ENCODE results near the gene CCDC18. TPM values are rescaled to one million over a fixed set of nuclear protein-coding genes. Genes with fewer than 3 reads are reported as not detected.

The CCDC18 gene
- total RNA-seq (1 to 10 TPM; 5.4 to 7.0 TPM), total RNA-seq (10.6 to 43.0 (median 20.8) reads per million in 172 experiments)
- 8.8 TPM for polyA plus RNA-seq (2013, experiment 1 of 2)
- polyA plus RNA-seq (2013, experiment 2 of 2): 9.1 TPM

- DNase-seq (peak in 12 of 14 experiments; percentile 24 to 90 (median 47)), ATAC-seq (ENCODE audit: poor library complexity) (peak; percentile 28)
- Mint-ChIP-seq H3K4me3 (peak within 1 kb of the TSS; percentile 93), H3K4me1 (ENCODE audit: low read depth) (peaks cover 52% of the 10 kb centered on the region), H3K9me3 (no peaks in the 10 kb centered on the region), H3K27ac (peak within 1 kb of the TSS; percentile 95), H3K27me3 (no peaks in the 10 kb centered on the region), H3K36me3 (ENCODE audit: low read depth) (peaks cover 33% of the 10 kb centered on the region)
- POLR2A ChIA-PET: interaction anchor here (0.6 to 2.3 kb wide), 11 partner anchors 9 to 869 kb away, joined by 3 to 9 read pairs (median 4); partner anchors contain the start of genes DR1 and MTF2
- Histone ChIP-seq H3K27ac (ENCODE audit: low read depth in 1 of 2, low read length in 2 of 2) (peak within 1 kb of the TSS; percentile 97 to 98), H3K4me1 (ENCODE audit: insufficient read depth, low read length) (peaks cover 25% of the 10 kb centered on the region), H3K27me3 (ENCODE audit: control insufficient read depth in 1 of 2, insufficient read depth in 2 of 2, low read length in 2 of 2) (no peaks in the 10 kb centered on the region), H3K4me3 (ENCODE audit: low read length) (peak within 1 kb of the TSS; percentile 91), H3K36me3 (ENCODE audit: insufficient read depth, low read length) (no peaks in the 10 kb centered on the region), H3K9me3 (ENCODE audit: control insufficient read depth in 1 of 2, insufficient read depth in 1 of 2, low read length in 2 of 2) (no peaks in the 10 kb centered on the region)
- TF ChIP-seq CTCF (IDR thresholded peaks at IDR 0.05): no peak
- intact Hi-C loops (cut with DNase I, micrococcal nuclease): loop anchor here (2.0 to 10.0 kb wide), 8 partner anchors 102 to 879 kb away; partner anchors contain the start of genes MTF2 (in 2 of the 2), DIPK1A (in 1 of the 2), DR1 (in 1 of the 2) and GCLM (in 1 of the 2)
- CTCF ChIA-PET: no interaction called here
These were observed at the start of gene CCDC18 for GRCh38 chr1:93180723-93181613. CCDC18 (plus strand) TSS chr1:93180724; CDS start chr1:93183362, 2,638 bp downstream.

- H3K27ac Mint-ChIP-seq: no peak overlapping the region
- no peak overlapping the region for H3K27ac ChIP-seq (ENCODE audit: low read depth in 1 of 2, low read length in 2 of 2)
- peaks cover 48% of the 10 kb centered on the region for H3K36me3 Mint-ChIP-seq (ENCODE audit: low read depth)
- H3K36me3 ChIP-seq (ENCODE audit: insufficient read depth, low read length): peaks cover 58% of the 10 kb centered on the region
- DNase-seq (no peak), ATAC-seq (ENCODE audit: poor library complexity) (no peak)
- no peaks in the 10 kb centered on the region for H3K4me1 Mint-ChIP-seq (ENCODE audit: low read depth)
- CTCF ChIA-PET: no interaction called here
- H3K4me3 ChIP-seq (ENCODE audit: low read length): no peak overlapping the region
- no peak for TF ChIP-seq CTCF (IDR thresholded peaks at IDR 0.05)
- no peaks in the 10 kb centered on the region for H3K9me3 ChIP-seq (ENCODE audit: control insufficient read depth in 1 of 2, insufficient read depth in 1 of 2, low read length in 2 of 2)
- POLR2A ChIA-PET: interaction anchor here (0.6 kb wide), 1 partner anchor 1326 kb away, joined by 4 read pairs; no protein-coding TSS in a partner anchor
- H3K27me3 Mint-ChIP-seq: no peaks in the 10 kb centered on the region
- no peaks in the 10 kb centered on the region for H3K27me3 ChIP-seq (ENCODE audit: control insufficient read depth in 1 of 2, insufficient read depth in 2 of 2, low read length in 2 of 2)
- no peaks in the 10 kb centered on the region for H3K4me1 ChIP-seq (ENCODE audit: insufficient read depth, low read length)
- H3K4me3 Mint-ChIP-seq: no peak overlapping the region
- H3K9me3 Mint-ChIP-seq: no peaks in the 10 kb centered on the region
- intact Hi-C loops (cut with DNase I, micrococcal nuclease): loop anchor here in 1 of 2 experiments (5.0 kb wide), 1 partner anchor 50 kb away; no protein-coding TSS in a partner anchor
These were observed 47.9 kb upstream of the CCDC18 start for GRCh38 chr1:93132638-93133037.

- intact Hi-C loops (cut with DNase I, micrococcal nuclease): no loop called here
- DNase-seq (no peak), ATAC-seq (ENCODE audit: poor library complexity) (no peak)
- POLR2A ChIA-PET: no interaction called here
- H3K36me3 Mint-ChIP-seq (ENCODE audit: low read depth): peaks cover 64% of the 10 kb centered on the region
- H3K27ac Mint-ChIP-seq: no peak overlapping the region
- no peaks in the 10 kb centered on the region for H3K4me1 ChIP-seq (ENCODE audit: insufficient read depth, low read length)
- H3K36me3 ChIP-seq (ENCODE audit: insufficient read depth, low read length): peaks cover 53% of the 10 kb centered on the region
- H3K27me3 ChIP-seq (ENCODE audit: control insufficient read depth in 1 of 2, insufficient read depth in 2 of 2, low read length in 2 of 2): no peaks in the 10 kb centered on the region
- no peaks in the 10 kb centered on the region for H3K27me3 Mint-ChIP-seq
- CTCF ChIA-PET: no interaction called here
- H3K4me3 Mint-ChIP-seq: no peak overlapping the region
- no peaks in the 10 kb centered on the region for H3K9me3 ChIP-seq (ENCODE audit: control insufficient read depth in 1 of 2, insufficient read depth in 1 of 2, low read length in 2 of 2)
- no peak overlapping the region for H3K4me3 ChIP-seq (ENCODE audit: low read length)
- peaks cover 5% of the 10 kb centered on the region for H3K4me1 Mint-ChIP-seq (ENCODE audit: low read depth)
- no peaks in the 10 kb centered on the region for H3K9me3 Mint-ChIP-seq
- no peak for TF ChIP-seq CTCF (IDR thresholded peaks at IDR 0.05)
- no peak overlapping the region for H3K27ac ChIP-seq (ENCODE audit: low read depth in 1 of 2, low read length in 2 of 2)
These were observed 44.1 kb upstream of the CCDC18 start for GRCh38 chr1:93136445-93136844.

Data from CD4-positive, alpha-beta T cell (primary cell).